ENCODE results near the gene MCTP1.
A peak's percentile ranks its signal among the peaks of the same experiment; 100 is the strongest.

The MCTP1 gene

GRCh38 chr5:95022967-95023695, 261.8 kb downstream of the MCTP1 start:
- no peaks in the 10 kb centered on the region for H3F3A ChIP-seq (ENCODE audit: insufficient read depth, low read length)
- no peaks in the 10 kb centered on the region for H3K27me3 ChIP-seq (replicated peaks; ENCODE audit: insufficient read depth, low read length)
- DNase-seq: peak; percentile 57
- TF ChIP-seq CTCF (IDR thresholded peaks at IDR 0.05; ENCODE audit: low read length): no peak
- no peak for TF ChIP-seq EZH2 (optimal IDR thresholded peaks at IDR 0.05; ENCODE audit: low read depth, low read length)
- TF ChIP-seq EZH2phosphoT487 (IDR thresholded peaks at IDR 0.05; ENCODE audit: low read length): no peak
- H3K4me1 ChIP-seq (ENCODE audit: low read length): peaks cover 21% of the 10 kb centered on the region
- H4K20me1 ChIP-seq (ENCODE audit: insufficient read depth, low read length): no peaks in the 10 kb centered on the region
- H3K4me3 ChIP-seq (ENCODE audit: low read length): no peak overlapping the region
- H3K9me3 ChIP-seq (replicated peaks; ENCODE audit: insufficient read depth, low read length): no peaks in the 10 kb centered on the region
- no peak overlapping the region for H2AFZ ChIP-seq (ENCODE audit: low read length)
- no peak overlapping the region for H3K9ac ChIP-seq (ENCODE audit: low read length)
- no peaks in the 10 kb centered on the region for H3K9me2 ChIP-seq (replicated peaks; ENCODE audit: insufficient read depth, low read length)
- no peak overlapping the region for H3K27ac ChIP-seq (ENCODE audit: low read length)
- no peaks in the 10 kb centered on the region for H3K36me3 ChIP-seq (replicated peaks; ENCODE audit: insufficient read depth, low read length)
- H3K79me2 ChIP-seq (ENCODE audit: low read length): no peaks in the 10 kb centered on the region
- H3K4me2 ChIP-seq (ENCODE audit: low read depth, low read length): no peak overlapping the region

GRCh38 chr5:95020345-95020744, 264.5 kb downstream of the MCTP1 start:
- H3K36me3 ChIP-seq (replicated peaks; ENCODE audit: insufficient read depth, low read length): no peaks in the 10 kb centered on the region
- no peak for DNase-seq

GRCh38 chr5:95018946-95019345, 265.9 kb downstream of the MCTP1 start:
- no peaks in the 10 kb centered on the region for H3K9me3 ChIP-seq (replicated peaks; ENCODE audit: insufficient read depth, low read length)
- no peak for TF ChIP-seq EZH2phosphoT487 (IDR thresholded peaks at IDR 0.05; ENCODE audit: low read length)
- H4K20me1 ChIP-seq (ENCODE audit: insufficient read depth, low read length): no peaks in the 10 kb centered on the region
- no peak overlapping the region for H3K4me3 ChIP-seq (ENCODE audit: low read length)
- H3K79me2 ChIP-seq (ENCODE audit: low read length): no peaks in the 10 kb centered on the region
- no peaks in the 10 kb centered on the region for H3K9me2 ChIP-seq (replicated peaks; ENCODE audit: insufficient read depth, low read length)
- H2AFZ ChIP-seq (ENCODE audit: low read length): no peak overlapping the region
- H3K27ac ChIP-seq (ENCODE audit: low read length): no peak overlapping the region
- H3K27me3 ChIP-seq (replicated peaks; ENCODE audit: insufficient read depth, low read length): no peaks in the 10 kb centered on the region
- H3F3A ChIP-seq (ENCODE audit: insufficient read depth, low read length): no peaks in the 10 kb centered on the region
- H3K4me1 ChIP-seq (ENCODE audit: low read length): peaks cover 5% of the 10 kb centered on the region
- H3K36me3 ChIP-seq (replicated peaks; ENCODE audit: insufficient read depth, low read length): no peaks in the 10 kb centered on the region
- no peak overlapping the region for H3K9ac ChIP-seq (ENCODE audit: low read length)
- H3K4me2 ChIP-seq (ENCODE audit: low read depth, low read length): no peak overlapping the region
- DNase-seq: no peak

More at GRCh38 chr5:95020345-95020744, 264.5 kb downstream of the MCTP1 start:
- no peaks in the 10 kb centered on the region for H4K20me1 ChIP-seq (ENCODE audit: insufficient read depth, low read length)
- H3K4me1 ChIP-seq (ENCODE audit: low read length): peaks cover 5% of the 10 kb centered on the region
- H3K9ac ChIP-seq (ENCODE audit: low read length): no peak overlapping the region
- H3K79me2 ChIP-seq (ENCODE audit: low read length): no peaks in the 10 kb centered on the region
- H3F3A ChIP-seq (ENCODE audit: insufficient read depth, low read length): no peaks in the 10 kb centered on the region
- TF ChIP-seq CTCF (IDR thresholded peaks at IDR 0.05; ENCODE audit: low read length): no peak
- TF ChIP-seq EZH2 (optimal IDR thresholded peaks at IDR 0.05; ENCODE audit: low read depth, low read length): no peak
- TF ChIP-seq EZH2phosphoT487 (IDR thresholded peaks at IDR 0.05; ENCODE audit: low read length): no peak
- no peak overlapping the region for H3K4me3 ChIP-seq (ENCODE audit: low read length)
- H3K9me2 ChIP-seq (replicated peaks; ENCODE audit: insufficient read depth, low read length): no peaks in the 10 kb centered on the region
- H3K9me3 ChIP-seq (replicated peaks; ENCODE audit: insufficient read depth, low read length): no peaks in the 10 kb centered on the region
- no peak overlapping the region for H3K4me2 ChIP-seq (ENCODE audit: low read depth, low read length)
- no peak overlapping the region for H3K27ac ChIP-seq (ENCODE audit: low read length)
- no peak overlapping the region for H2AFZ ChIP-seq (ENCODE audit: low read length)
- H3K27me3 ChIP-seq (replicated peaks; ENCODE audit: insufficient read depth, low read length): no peaks in the 10 kb centered on the region

GRCh38 chr5:95018511-95018910, 266.4 kb downstream of the MCTP1 start:
- H2AFZ ChIP-seq (ENCODE audit: low read length): no peak overlapping the region
- peaks cover 5% of the 10 kb centered on the region for H3K4me1 ChIP-seq (ENCODE audit: low read length)
- no peak for DNase-seq
- no peak overlapping the region for H3K27ac ChIP-seq (ENCODE audit: low read length)
- no peaks in the 10 kb centered on the region for H3F3A ChIP-seq (ENCODE audit: insufficient read depth, low read length)
- no peaks in the 10 kb centered on the region for H3K9me2 ChIP-seq (replicated peaks; ENCODE audit: insufficient read depth, low read length)
- H3K79me2 ChIP-seq (ENCODE audit: low read length): no peaks in the 10 kb centered on the region
- H3K27me3 ChIP-seq (replicated peaks; ENCODE audit: insufficient read depth, low read length): no peaks in the 10 kb centered on the region
- no peaks in the 10 kb centered on the region for H3K36me3 ChIP-seq (replicated peaks; ENCODE audit: insufficient read depth, low read length)
- H3K4me2 ChIP-seq (ENCODE audit: low read depth, low read length): no peak overlapping the region
- H3K9ac ChIP-seq (ENCODE audit: low read length): no peak overlapping the region
- TF ChIP-seq EZH2phosphoT487 (IDR thresholded peaks at IDR 0.05; ENCODE audit: low read length) (no peak), EZH2 (optimal IDR thresholded peaks at IDR 0.05; ENCODE audit: low read depth, low read length) (no peak), CTCF (IDR thresholded peaks at IDR 0.05; ENCODE audit: low read length) (no peak)
- no peaks in the 10 kb centered on the region for H3K9me3 ChIP-seq (replicated peaks; ENCODE audit: insufficient read depth, low read length)
- H4K20me1 ChIP-seq (ENCODE audit: insufficient read depth, low read length): no peaks in the 10 kb centered on the region
- no peak overlapping the region for H3K4me3 ChIP-seq (ENCODE audit: low read length)

Data from MM.1S (cell line).